ENCODE measurements around the gene ITPR2.
"Not testable (repeated sequence)": the region's sequence is repeated elsewhere in the genome, so short reads cannot be mapped to it uniquely, and the experiment has no call there.

ITPR2 gene

GRCh38 chr12:26327975-26328644, 504.9 kb downstream of the ITPR2 start:
- no peak for DNase-seq

GRCh38 chr12:26323673-26324072, 509.3 kb downstream of the ITPR2 start:
- no peak for DNase-seq

- no peak for DNase-seq
These were observed 513.5 kb downstream of the ITPR2 start for GRCh38 chr12:26319511-26319910.

GRCh38 chr12:26318661-26319068, 514.3 kb downstream of the ITPR2 start:
- no peak for DNase-seq

- DNase-seq = no peak
These were observed 514.9 kb downstream of the ITPR2 start for GRCh38 chr12:26317942-26318575.

GRCh38 chr12:26314103-26314502, 518.9 kb downstream of the ITPR2 start:
- DNase-seq = not testable (repeated sequence)

GRCh38 chr12:26310489-26310888, 522.5 kb downstream of the ITPR2 start:
- DNase-seq = not testable (repeated sequence)

GRCh38 chr12:26309634-26310033, 523.4 kb downstream of the ITPR2 start:
- no peak for DNase-seq

- no peak for DNase-seq
These were observed 528.7 kb downstream of the ITPR2 start for GRCh38 chr12:26304273-26304672.

GRCh38 chr12:26303418-26303817, 529.6 kb downstream of the ITPR2 start:
- no peak for DNase-seq

GRCh38 chr12:26302776-26303175, 530.2 kb downstream of the ITPR2 start:
- no peak for DNase-seq

GRCh38 chr12:26299751-26300150, 533.2 kb downstream of the ITPR2 start:
- DNase-seq = no peak

- peak; percentile 30 to 36 for DNase-seq
These were observed 534.0 kb downstream of the ITPR2 start for GRCh38 chr12:26298785-26299621.

- no peak for DNase-seq
These were observed 535.5 kb downstream of the ITPR2 start for GRCh38 chr12:26297396-26298070.

GRCh38 chr12:26295001-26295400, 538.0 kb downstream of the ITPR2 start:
- DNase-seq = no peak

- no peak for DNase-seq
These were observed 539.4 kb downstream of the ITPR2 start for GRCh38 chr12:26293612-26294011.

GRCh38 chr12:26292596-26292995, 540.4 kb downstream of the ITPR2 start:
- no peak for DNase-seq

- no peak for DNase-seq
These were observed 542.4 kb downstream of the ITPR2 start for GRCh38 chr12:26290565-26290964.

GRCh38 chr12:26287671-26288381, 545.2 kb downstream of the ITPR2 start:
- DNase-seq = no peak

Data from CD4-positive, alpha-beta T cell treated with Interferon alpha-2 for 1 hour (primary cell).